ENCODE data around the gene ST6GALNAC3. TPM values are rescaled to one million over a fixed set of nuclear protein-coding genes. Genes with fewer than 3 reads are reported as not detected.

ST6GALNAC3 gene
- total RNA-seq, 1 experiment from 2014 or later = 4.8 TPM

- H3K9me2 ChIP-seq (replicated peaks; ENCODE audit: insufficient read depth, low read length) = no peaks in the 10 kb centered on the region
- H2AFZ ChIP-seq (ENCODE audit: low read length) = 0 out of 2 replicates have a peak overlapping the region, but pooled peaks have one; percentile 6
- 0 out of 2 replicates have a peak overlapping the region, but pooled peaks have one; percentile 4 for H3K9ac ChIP-seq (ENCODE audit: low read length)
- no peaks in the 10 kb centered on the region for H3K36me3 ChIP-seq (ENCODE audit: insufficient read depth, low read length)
- no peak overlapping the region for H3K4me2 ChIP-seq (ENCODE audit: low read depth, low read length, poor library complexity, severe bottlenecking)
- peak overlapping the region; percentile 100 for H3K27ac ChIP-seq (ENCODE audit: low read length)
- peaks cover 80% of the 10 kb centered on the region for H3K4me1 ChIP-seq (ENCODE audit: low read length)
- H3K27me3 ChIP-seq (ENCODE audit: low read length) = no peaks in the 10 kb centered on the region
- no peaks in the 10 kb centered on the region for H3K79me2 ChIP-seq (ENCODE audit: low read length)
- DNase-seq = no peak
- no peaks in the 10 kb centered on the region for H4K20me1 ChIP-seq (ENCODE audit: insufficient read depth, low read depth, low read length)
- no peaks in the 10 kb centered on the region for H3K9me3 ChIP-seq (ENCODE audit: low read length)
- no peak overlapping the region for H3K4me3 ChIP-seq (ENCODE audit: low read length)
Measured at GRCh38 chr1:76156987-76157386, 82.4 kb downstream of the ST6GALNAC3 start.

GRCh38 chr1:76158126-76158525, 83.6 kb downstream of the ST6GALNAC3 start:
- no peak overlapping the region for H2AFZ ChIP-seq (ENCODE audit: low read length)
- H3K4me2 ChIP-seq (ENCODE audit: low read depth, low read length, poor library complexity, severe bottlenecking) = no peak overlapping the region
- no peaks in the 10 kb centered on the region for H3K79me2 ChIP-seq (ENCODE audit: low read length)
- H3K27me3 ChIP-seq (ENCODE audit: low read length) = no peaks in the 10 kb centered on the region
- DNase-seq = no peak
- H3K9me3 ChIP-seq (ENCODE audit: low read length) = no peaks in the 10 kb centered on the region
- H3K4me1 ChIP-seq (ENCODE audit: low read length) = peaks cover 87% of the 10 kb centered on the region
- H4K20me1 ChIP-seq (ENCODE audit: insufficient read depth, low read depth, low read length) = no peaks in the 10 kb centered on the region
- H3K36me3 ChIP-seq (ENCODE audit: insufficient read depth, low read length) = no peaks in the 10 kb centered on the region
- H3K9ac ChIP-seq (ENCODE audit: low read length) = peak overlapping the region; percentile 77
- no peak overlapping the region for H3K4me3 ChIP-seq (ENCODE audit: low read length)
- no peaks in the 10 kb centered on the region for H3K9me2 ChIP-seq (replicated peaks; ENCODE audit: insufficient read depth, low read length)
- H3K27ac ChIP-seq (ENCODE audit: low read length) = peak overlapping the region; percentile 100

- no peaks in the 10 kb centered on the region; the same call in 1 of the 2 replicates for H3K9me3 ChIP-seq (ENCODE audit: low read length)
- 0 out of 2 replicates have a peak overlapping the region, but pooled peaks have one; percentile 22 for H3K4me3 ChIP-seq (ENCODE audit: low read length)
- DNase-seq = peak; percentile 93
- no peaks in the 10 kb centered on the region for H3K79me2 ChIP-seq (ENCODE audit: low read length)
- H3K9ac ChIP-seq (ENCODE audit: low read length) = peak overlapping the region; percentile 77
- peaks cover 88% of the 10 kb centered on the region for H3K4me1 ChIP-seq (ENCODE audit: low read length)
- no peaks in the 10 kb centered on the region for H3K9me2 ChIP-seq (replicated peaks; ENCODE audit: insufficient read depth, low read length)
- H3K4me2 ChIP-seq (ENCODE audit: low read depth, low read length, poor library complexity, severe bottlenecking) = peak overlapping the region; percentile 66
- peak overlapping the region; percentile 100 for H3K27ac ChIP-seq (ENCODE audit: low read length)
- no peaks in the 10 kb centered on the region for H3K36me3 ChIP-seq (ENCODE audit: insufficient read depth, low read length)
- H2AFZ ChIP-seq (ENCODE audit: low read length) = no peak overlapping the region
- H4K20me1 ChIP-seq (ENCODE audit: insufficient read depth, low read depth, low read length) = no peaks in the 10 kb centered on the region
- H3K27me3 ChIP-seq (ENCODE audit: low read length) = no peaks in the 10 kb centered on the region
Measured at GRCh38 chr1:76160225-76160624, 85.7 kb downstream of the ST6GALNAC3 start.

- peaks cover 81% of the 10 kb centered on the region for H3K4me1 ChIP-seq (ENCODE audit: low read length)
- H3K4me3 ChIP-seq (ENCODE audit: low read length) = no peak overlapping the region
- no peaks in the 10 kb centered on the region for H3K9me2 ChIP-seq (replicated peaks; ENCODE audit: insufficient read depth, low read length)
- no peaks in the 10 kb centered on the region for H3K27me3 ChIP-seq (ENCODE audit: low read length)
- no peaks in the 10 kb centered on the region; the same call in 1 of the 2 replicates for H3K9me3 ChIP-seq (ENCODE audit: low read length)
- no peak overlapping the region for H2AFZ ChIP-seq (ENCODE audit: low read length)
- peak; percentile 96 for DNase-seq
- no peaks in the 10 kb centered on the region for H4K20me1 ChIP-seq (ENCODE audit: insufficient read depth, low read depth, low read length)
- peak overlapping the region; percentile 100 for H3K27ac ChIP-seq (ENCODE audit: low read length)
- H3K9ac ChIP-seq (ENCODE audit: low read length) = peak overlapping the region; percentile 77
- H3K79me2 ChIP-seq (ENCODE audit: low read length) = no peaks in the 10 kb centered on the region
- peak overlapping the region; percentile 66 for H3K4me2 ChIP-seq (ENCODE audit: low read depth, low read length, poor library complexity, severe bottlenecking)
- no peaks in the 10 kb centered on the region for H3K36me3 ChIP-seq (ENCODE audit: insufficient read depth, low read length)
Measured at GRCh38 chr1:76161451-76161850, 86.9 kb downstream of the ST6GALNAC3 start.

GRCh38 chr1:76162254-76162653, 87.7 kb downstream of the ST6GALNAC3 start:
- Histone ChIP-seq H2AFZ (ENCODE audit: low read length) (no peak overlapping the region), H3K4me2 (ENCODE audit: low read depth, low read length, poor library complexity, severe bottlenecking) (peak overlapping the region; percentile 66), H3K27ac (ENCODE audit: low read length) (peak overlapping the region; percentile 100), H3K4me3 (ENCODE audit: low read length) (peak overlapping the region; percentile 29), H3K27me3 (ENCODE audit: low read length) (no peaks in the 10 kb centered on the region), H3K4me1 (ENCODE audit: low read length) (peaks cover 77% of the 10 kb centered on the region), H3K9me3 (ENCODE audit: low read length) (no peaks in the 10 kb centered on the region; the same call in 1 of the 2 replicates), H3K36me3 (ENCODE audit: insufficient read depth, low read length) (no peaks in the 10 kb centered on the region), H3K9ac (ENCODE audit: low read length) (peak overlapping the region; percentile 70), H4K20me1 (ENCODE audit: insufficient read depth, low read depth, low read length) (no peaks in the 10 kb centered on the region), H3K79me2 (ENCODE audit: low read length) (no peaks in the 10 kb centered on the region), H3K9me2 (replicated peaks; ENCODE audit: insufficient read depth, low read length) (no peaks in the 10 kb centered on the region)
- peak; percentile 81 for DNase-seq

GRCh38 chr1:76164165-76164564, 89.6 kb downstream of the ST6GALNAC3 start:
- H3K9me3 ChIP-seq (ENCODE audit: low read length) = peaks cover 5% of the 10 kb centered on the region
- H3K79me2 ChIP-seq (ENCODE audit: low read length) = no peaks in the 10 kb centered on the region
- H2AFZ ChIP-seq (ENCODE audit: low read length) = no peak overlapping the region
- no peaks in the 10 kb centered on the region; the same call in 1 of the 2 replicates for H3K36me3 ChIP-seq (ENCODE audit: insufficient read depth, low read length)
- H3K27me3 ChIP-seq (ENCODE audit: low read length) = no peaks in the 10 kb centered on the region
- peak overlapping the region; percentile 70 for H3K9ac ChIP-seq (ENCODE audit: low read length)
- no peaks in the 10 kb centered on the region for H4K20me1 ChIP-seq (ENCODE audit: insufficient read depth, low read depth, low read length)
- peak overlapping the region; percentile 66 for H3K4me2 ChIP-seq (ENCODE audit: low read depth, low read length, poor library complexity, severe bottlenecking)
- H3K4me1 ChIP-seq (ENCODE audit: low read length) = peaks cover 58% of the 10 kb centered on the region
- H3K4me3 ChIP-seq (ENCODE audit: low read length) = no peak overlapping the region
- H3K27ac ChIP-seq (ENCODE audit: low read length) = peak overlapping the region; percentile 100
- H3K9me2 ChIP-seq (replicated peaks; ENCODE audit: insufficient read depth, low read length) = no peaks in the 10 kb centered on the region
- DNase-seq = peak; percentile 51

GRCh38 chr1:76170084-76170483, 95.5 kb downstream of the ST6GALNAC3 start:
- Histone ChIP-seq H3K4me2 (ENCODE audit: low read depth, low read length, poor library complexity, severe bottlenecking) (peak overlapping the region; percentile 39), H3K9me2 (replicated peaks; ENCODE audit: insufficient read depth, low read length) (no peaks in the 10 kb centered on the region), H3K36me3 (ENCODE audit: insufficient read depth, low read length) (no peaks in the 10 kb centered on the region; the same call in 1 of the 2 replicates), H3K27me3 (ENCODE audit: low read length) (no peaks in the 10 kb centered on the region), H2AFZ (ENCODE audit: low read length) (no peak overlapping the region), H3K4me1 (ENCODE audit: low read length) (peaks cover 40% of the 10 kb centered on the region), H3K79me2 (ENCODE audit: low read length) (no peaks in the 10 kb centered on the region), H4K20me1 (ENCODE audit: insufficient read depth, low read depth, low read length) (no peaks in the 10 kb centered on the region), H3K9me3 (ENCODE audit: low read length) (peaks cover 5% of the 10 kb centered on the region), H3K27ac (ENCODE audit: low read length) (peak overlapping the region; percentile 84), H3K9ac (ENCODE audit: low read length) (peak overlapping the region; percentile 48), H3K4me3 (ENCODE audit: low read length) (no peak overlapping the region)
- peak; percentile 68 for DNase-seq

- Histone ChIP-seq H3K27me3 (ENCODE audit: low read length) (no peaks in the 10 kb centered on the region), H3K27ac (ENCODE audit: low read length) (peak overlapping the region; percentile 84), H3K9ac (ENCODE audit: low read length) (peak overlapping the region; percentile 48), H3K36me3 (ENCODE audit: insufficient read depth, low read length) (no peaks in the 10 kb centered on the region; the same call in 1 of the 2 replicates), H3K4me2 (ENCODE audit: low read depth, low read length, poor library complexity, severe bottlenecking) (peak overlapping the region; percentile 39), H3K4me3 (ENCODE audit: low read length) (no peak overlapping the region), H3K4me1 (ENCODE audit: low read length) (peaks cover 44% of the 10 kb centered on the region), H3K9me3 (ENCODE audit: low read length) (peaks cover 5% of the 10 kb centered on the region), H3K9me2 (replicated peaks; ENCODE audit: insufficient read depth, low read length) (no peaks in the 10 kb centered on the region), H3K79me2 (ENCODE audit: low read length) (no peaks in the 10 kb centered on the region), H2AFZ (ENCODE audit: low read length) (peak overlapping the region; percentile 20; the same call in 1 of the 2 replicates), H4K20me1 (ENCODE audit: insufficient read depth, low read depth, low read length) (no peaks in the 10 kb centered on the region)
- peak; percentile 57 for DNase-seq
Measured at GRCh38 chr1:76170513-76170912, 96.0 kb downstream of the ST6GALNAC3 start.
